ENCODE data around the gene SLC16A12. TPM values are rescaled to one million over a fixed set of nuclear protein-coding genes. Genes with fewer than 3 reads are reported as not detected.
"Not testable (repeated sequence)": the region's sequence is repeated elsewhere in the genome, so short reads cannot be mapped to it uniquely, and the experiment has no call there.

The SLC16A12 gene
- total RNA-seq, 1 donor from 2014 or later: 10.3 TPM

GRCh38 chr10:89452193-89452592, 83.2 kb downstream of the SLC16A12 start:
- DNase-seq (ENCODE audit: low spot score) (no peak), ATAC-seq (no peak)
- intact Hi-C loops (cut with DNase I): no loop called here

- ATAC-seq: no peak
- DNase-seq (ENCODE audit: low spot score): no peak
- intact Hi-C loops (cut with DNase I): no loop called here
These were observed 84.5 kb downstream of the SLC16A12 start for GRCh38 chr10:89450901-89451300.

- ATAC-seq; intact Hi-C loops (cut with DNase I); DNase-seq (ENCODE audit: low spot score): not testable (repeated sequence)
These were observed 90.6 kb downstream of the SLC16A12 start for GRCh38 chr10:89444819-89445218.

- intact Hi-C loops (cut with DNase I): no loop called here
- DNase-seq (ENCODE audit: low spot score) (no peak), ATAC-seq (no peak)
These were observed 93.1 kb downstream of the SLC16A12 start for GRCh38 chr10:89442289-89442688.

- ATAC-seq (no peak), DNase-seq (ENCODE audit: low spot score) (no peak)
- intact Hi-C loops (cut with DNase I): no loop called here
These were observed 95.0 kb downstream of the SLC16A12 start for GRCh38 chr10:89440226-89441009.

- intact Hi-C loops (cut with DNase I): no loop called here
- DNase-seq (ENCODE audit: low spot score) (no peak), ATAC-seq (no peak)
These were observed 96.9 kb downstream of the SLC16A12 start for GRCh38 chr10:89438525-89438924.

GRCh38 chr10:89431977-89432376, 103.4 kb downstream of the SLC16A12 start:
- ATAC-seq (no peak), DNase-seq (ENCODE audit: low spot score) (no peak)
- intact Hi-C loops (cut with DNase I): no loop called here

- no peak for ATAC-seq
- intact Hi-C loops (cut with DNase I): loop anchor here (10.0 kb wide), 1 partner anchor 136 kb away; no protein-coding TSS in a partner anchor
- DNase-seq (ENCODE audit: low spot score): no peak
These were observed 106.5 kb downstream of the SLC16A12 start for GRCh38 chr10:89428877-89429276.

GRCh38 chr10:89427629-89428028, 107.8 kb downstream of the SLC16A12 start:
- ATAC-seq: no peak
- intact Hi-C loops (cut with DNase I): loop anchor here (10.0 kb wide), 1 partner anchor 137 kb away; no protein-coding TSS in a partner anchor

GRCh38 chr10:89426230-89426868, 109.0 kb downstream of the SLC16A12 start:
- DNase-seq (ENCODE audit: low spot score) (no peak), ATAC-seq (peak; percentile 84)
- intact Hi-C loops (cut with DNase I): loop anchor here (10.0 kb wide), 1 partner anchor 138 kb away; no protein-coding TSS in a partner anchor

More at GRCh38 chr10:89427629-89428028, 107.8 kb downstream of the SLC16A12 start:
- no peak for DNase-seq (ENCODE audit: low spot score)

- intact Hi-C loops (cut with DNase I): loop anchor here (10.0 kb wide), 1 partner anchor 140 kb away; no protein-coding TSS in a partner anchor
- ATAC-seq (no peak), DNase-seq (ENCODE audit: low spot score) (no peak)
These were observed 110.4 kb downstream of the SLC16A12 start for GRCh38 chr10:89425000-89425399.

GRCh38 chr10:89421018-89421476, 114.3 kb downstream of the SLC16A12 start:
- ATAC-seq: no peak

GRCh38 chr10:89419548-89419947, 115.8 kb downstream of the SLC16A12 start:
- intact Hi-C loops (cut with DNase I): no loop called here
- ATAC-seq (no peak), DNase-seq (ENCODE audit: low spot score) (no peak)

More at GRCh38 chr10:89421018-89421476, 114.3 kb downstream of the SLC16A12 start:
- intact Hi-C loops (cut with DNase I): loop anchor here (10.0 kb wide), 1 partner anchor 144 kb away; no protein-coding TSS in a partner anchor
- no peak for DNase-seq (ENCODE audit: low spot score)

GRCh38 chr10:89416465-89416864, 118.9 kb downstream of the SLC16A12 start:
- intact Hi-C loops (cut with DNase I): no loop called here
- ATAC-seq (no peak), DNase-seq (ENCODE audit: low spot score) (no peak)

GRCh38 chr10:89414879-89415821, 120.2 kb downstream of the SLC16A12 start:
- intact Hi-C loops (cut with DNase I): no loop called here
- ATAC-seq (peak; percentile 79), DNase-seq (ENCODE audit: low spot score) (peak; percentile 69)

- intact Hi-C loops (cut with DNase I): no loop called here
- DNase-seq (ENCODE audit: low spot score) (peak; percentile 84), ATAC-seq (peak; percentile 93)
These were observed 121.1 kb downstream of the SLC16A12 start, which contains the start of gene IFIT5 for GRCh38 chr10:89414146-89414878. Gene IFIT5, plus strand, starts transcription at chr10:89414568. Its CDS starts 231 bp downstream, at chr10:89414799.

- ATAC-seq (no peak), DNase-seq (ENCODE audit: low spot score) (no peak)
- intact Hi-C loops (cut with DNase I): no loop called here
These were observed 121.9 kb downstream of the SLC16A12 start for GRCh38 chr10:89413398-89413912.

- DNase-seq (ENCODE audit: low spot score); ATAC-seq; intact Hi-C loops (cut with DNase I): not testable (repeated sequence)
These were observed 123.1 kb downstream of the SLC16A12 start for GRCh38 chr10:89412276-89412675.
